ENCODE results near the gene ZBTB1.

Gene ZBTB1

GRCh38 chr14:64536488-64537245, 32.1 kb downstream of the ZBTB1 start:
- DNase-seq (ENCODE audit: extremely low read depth, low read depth) = no peak
- TF ChIP-seq CTCF (IDR thresholded peaks at IDR 0.05; ENCODE audit: low read depth, low read length) = no peak

GRCh38 chr14:64540208-64541202, 35.9 kb downstream of the ZBTB1 start, which contains the start of gene HSPA2:
Gene HSPA2, plus strand, starts transcription at chr14:64540741. Its CDS starts 109 bp downstream, at chr14:64540850.
- DNase-seq (ENCODE audit: extremely low read depth, low read depth) = peak; percentile 98
- TF ChIP-seq CTCF (IDR thresholded peaks at IDR 0.05; ENCODE audit: low read depth, low read length) = peak; percentile 91

GRCh38 chr14:64541261-64541971, 36.8 kb downstream of the ZBTB1 start:
- no peak for TF ChIP-seq CTCF (IDR thresholded peaks at IDR 0.05; ENCODE audit: low read depth, low read length)
- no peak for DNase-seq (ENCODE audit: extremely low read depth, low read depth)

GRCh38 chr14:64541972-64542835, 37.6 kb downstream of the ZBTB1 start:
- DNase-seq (ENCODE audit: extremely low read depth, low read depth) = no peak
- no peak for TF ChIP-seq CTCF (IDR thresholded peaks at IDR 0.05; ENCODE audit: low read depth, low read length)

- TF ChIP-seq CTCF (IDR thresholded peaks at IDR 0.05; ENCODE audit: low read depth, low read length) = no peak
- DNase-seq (ENCODE audit: extremely low read depth, low read depth) = no peak
Measured at GRCh38 chr14:64542836-64543201, 38.2 kb downstream of the ZBTB1 start.

GRCh38 chr14:64544607-64545312, 40.2 kb downstream of the ZBTB1 start:
- TF ChIP-seq CTCF (IDR thresholded peaks at IDR 0.05; ENCODE audit: low read depth, low read length) = no peak
- no peak for DNase-seq (ENCODE audit: extremely low read depth, low read depth)
